Measurements from ENCODE around the gene ZNRF3. TPM values are rescaled to one million over a fixed set of nuclear protein-coding genes. Genes with fewer than 3 reads are reported as not detected.

Gene ZNRF3
- polyA plus RNA-seq, 1 of the 3 experiments (the other 2 are of a cell fraction) = 4.2 TPM

- Histone ChIP-seq H3F3A (replicated peaks; ENCODE audit: insufficient read depth) (no peaks in the 10 kb centered on the region), H3K27ac (ENCODE audit: low read depth in 2 of 2, low read length in 1 of 2) (no peak overlapping the region), H3K27me3 (ENCODE audit: insufficient read depth) (no peaks in the 10 kb centered on the region), H3K4me3 (ENCODE audit: low read depth in 2 of 2, low read length in 1 of 2) (no peak overlapping the region), H2AFZ (ENCODE audit: low read depth) (no peak overlapping the region), H4K20me1 (ENCODE audit: insufficient read depth) (peaks cover 22% of the 10 kb centered on the region), H3K4me2 (no peak overlapping the region), H3K9me3 (no peaks in the 10 kb centered on the region), H3K4me1 (ENCODE audit: control insufficient read depth in 1 of 2, insufficient read depth in 2 of 2, low read depth in 1 of 2, low read length in 1 of 2) (peaks cover 0 to 11% of the 10 kb centered on the region in 2 experiments; a peak in 2 of 4 replicates), H3K9ac (no peak overlapping the region), H3K9me2 (no peaks in the 10 kb centered on the region), H3K79me2 (ENCODE audit: insufficient read depth) (peaks cover 66% of the 10 kb centered on the region), H3K36me3 (replicated peaks in 1 of 2; ENCODE audit: control insufficient read depth in 1 of 2, insufficient read depth in 2 of 2, low read length in 1 of 2) (no peaks in the 10 kb centered on the region)
- TF ChIP-seq NRF1 (IDR thresholded peaks at IDR 0.05; ENCODE audit: low read depth, low read length) = no peak
- TF ChIP-seq FOXM1 (IDR thresholded peaks at IDR 0.05; ENCODE audit: low read depth) = no peak
- no peak for TF ChIP-seq CHD2 (IDR thresholded peaks at IDR 0.05; ENCODE audit: low read length, partially characterized antibody)
- TF ChIP-seq ZBTB33 (IDR thresholded peaks at IDR 0.05; ENCODE audit: borderline replicate concordance, low read depth) = no peak
- no peak for TF ChIP-seq RFX5 (IDR thresholded peaks at IDR 0.05; ENCODE audit: low read length)
- TF ChIP-seq REST (IDR thresholded peaks at IDR 0.05; ENCODE audit: low read depth, low read length) = no peak
- no peak for TF ChIP-seq MAX (IDR thresholded peaks at IDR 0.05; ENCODE audit: low read depth)
- no peak for TF ChIP-seq EP300 (IDR thresholded peaks at IDR 0.05; ENCODE audit: borderline replicate concordance in 1 of 2, low read depth in 1 of 2, low read length in 1 of 2)
- TF ChIP-seq YY1 (IDR thresholded peaks at IDR 0.05; ENCODE audit: low read depth) = no peak
- no peak for TF ChIP-seq TEAD4 (IDR thresholded peaks at IDR 0.05; ENCODE audit: borderline replicate concordance, insufficient read depth)
- no peak for TF ChIP-seq IRF3 (IDR thresholded peaks at IDR 0.05; ENCODE audit: low read depth, low read length)
- no peak for TF ChIP-seq RXRA (IDR thresholded peaks at IDR 0.05; ENCODE audit: borderline replicate concordance, low read depth)
- TF ChIP-seq RCOR1 (IDR thresholded peaks at IDR 0.05; ENCODE audit: low read length) = no peak
- TF ChIP-seq TAF1 (IDR thresholded peaks at IDR 0.05; ENCODE audit: borderline replicate concordance, low read depth, low read length) = no peak
- TF ChIP-seq GABPA (IDR thresholded peaks at IDR 0.05; ENCODE audit: low read depth) = no peak
- DNase-seq = no peak
- POLR2A ChIA-PET = no interaction called here
- CTCF ChIA-PET = interaction anchor here (0.6 to 0.7 kb wide), 2 partner anchors 10 to 214 kb away, joined by 3 to 5 read pairs; partner anchors contain the start of gene TTC28
- WGBS (ENCODE audit: low lambda C conversion rate) = 98% methylated on average over 4 of the region's 4 CpGs
Measured at GRCh38 chr22:28893810-28894209, 10.4 kb downstream of the ZNRF3 start.

All from SK-N-SH (cell line).